T-helper 2 cell treated with Interferon-gamma antibody and Interleukin-4, amounts not matched to agents 100 ng/mL and 5 ng/mL, for 36 hours (primary cell): ENCODE data around the gene SEMA3E. TPM values are rescaled to one million over a fixed set of nuclear protein-coding genes. Genes with fewer than 3 reads are reported as not detected.

Experiments
- intact Hi-C: fragments of 100-400 bp; cut with micrococcal nuclease; formaldehyde crosslinking; loops from one replicate; pipeline ENCODE4 v1.15.1; 2023
- total RNA-seq: library from RNA; stranded (reverse); gene quantifications from 2 replicates; pipeline ENCODE4 v1.2.3, GENCODE V29; 2022

The SEMA3E gene
- total RNA-seq, 1 donor from 2014 or later: not detected

DNA sequence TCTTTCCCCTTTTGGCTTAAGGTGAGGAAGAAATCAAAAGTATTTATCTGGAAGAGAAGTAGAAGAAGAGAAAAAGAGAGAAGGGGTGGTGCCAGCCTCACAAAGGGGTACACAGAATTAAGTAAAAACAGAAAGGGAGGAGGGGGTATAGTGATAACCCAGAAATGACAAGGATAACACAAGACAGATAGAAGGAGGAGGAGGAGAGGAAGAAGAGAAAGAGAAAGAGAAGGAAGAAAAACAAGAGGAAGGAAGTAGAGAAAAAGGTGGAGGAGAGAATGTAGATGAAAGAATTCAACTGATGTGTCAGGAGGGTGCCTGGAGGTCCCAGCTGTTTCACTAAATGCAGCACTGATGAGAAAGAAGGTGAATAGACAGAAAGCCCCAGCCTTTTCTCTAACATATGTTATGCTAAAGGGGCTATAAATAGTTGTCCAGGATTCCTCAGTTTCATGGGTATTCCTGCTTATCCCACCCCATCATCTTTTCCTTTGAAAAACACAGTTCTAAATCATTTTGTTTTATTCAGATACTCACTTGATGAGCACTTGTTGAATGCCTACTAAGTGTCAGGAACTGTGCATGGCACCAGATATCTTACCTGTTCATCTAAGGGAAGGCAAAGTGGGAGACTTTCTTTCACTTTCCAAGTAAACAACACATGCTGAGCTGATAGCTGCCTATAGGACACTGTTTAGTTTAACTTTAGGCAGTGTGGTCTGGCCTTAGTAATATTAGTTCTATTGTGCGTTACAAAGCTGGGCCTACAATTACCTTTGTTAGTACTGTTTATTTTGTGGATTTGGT lies 8.0 kb downstream of the SEMA3E start:
- intact Hi-C loops: no loop called here

GRCh38 chr7:83640240-83640639 lies 8.7 kb downstream of the SEMA3E start:
- intact Hi-C loops: no loop called here

DNA sequence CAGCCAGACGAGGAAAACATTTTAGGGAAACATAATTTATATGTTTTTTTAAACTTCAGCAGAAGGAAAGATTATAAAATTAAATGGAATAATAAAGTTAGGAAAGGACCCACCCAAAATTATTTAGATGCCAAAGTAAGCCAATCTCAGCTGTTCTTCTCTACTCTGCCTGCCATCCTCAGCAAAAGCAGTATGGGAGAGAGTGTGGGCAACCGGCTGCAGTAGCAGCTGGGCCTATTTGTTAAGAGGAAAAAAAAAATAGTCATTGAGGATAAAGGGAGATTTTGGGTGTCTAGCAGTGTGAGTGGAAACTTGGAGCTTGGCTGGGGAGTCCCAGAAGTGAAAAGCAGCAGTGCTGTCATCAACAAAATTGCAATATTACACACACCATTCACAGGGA lies 15.4 kb downstream of the SEMA3E start:
- intact Hi-C loops: no loop called here

DNA sequence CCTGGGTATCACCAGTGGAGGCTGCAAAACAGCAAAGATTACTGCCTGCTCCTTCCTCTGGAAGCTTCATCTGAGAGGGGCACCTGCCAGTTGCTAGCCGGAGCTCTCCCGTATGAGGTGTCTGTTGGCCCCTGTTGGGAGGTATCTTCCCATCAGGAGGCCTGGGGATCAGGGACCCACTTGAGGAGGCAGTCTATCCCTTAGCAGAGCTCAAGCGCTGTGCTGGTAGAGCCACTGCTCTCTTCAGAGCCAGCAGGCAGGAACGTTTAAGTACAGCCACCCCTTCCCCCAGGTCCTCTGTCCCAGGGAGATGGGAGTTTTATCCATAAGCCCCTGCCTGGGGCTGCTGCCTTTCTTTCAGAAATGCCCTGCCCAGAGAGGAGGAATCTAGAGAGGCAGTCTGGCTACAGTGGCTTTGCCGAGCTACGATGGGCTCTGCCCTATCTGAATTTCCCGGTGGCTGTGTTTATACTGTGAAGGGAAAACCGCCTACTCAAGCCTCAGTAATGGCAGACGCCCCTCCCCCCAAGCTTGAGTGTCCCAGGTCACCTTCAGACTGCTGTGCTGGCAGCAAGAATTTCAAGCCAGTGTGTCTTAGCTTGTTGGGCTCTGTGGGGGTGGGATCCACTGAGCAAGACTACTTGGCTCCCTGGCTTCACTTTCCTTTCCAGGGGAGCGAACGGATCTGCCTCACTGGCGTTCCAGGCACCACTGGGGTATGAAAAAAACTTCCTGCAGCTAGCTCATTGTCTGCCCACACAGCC lies 19.6 kb downstream of the SEMA3E start:
- intact Hi-C loops: no loop called here

DNA sequence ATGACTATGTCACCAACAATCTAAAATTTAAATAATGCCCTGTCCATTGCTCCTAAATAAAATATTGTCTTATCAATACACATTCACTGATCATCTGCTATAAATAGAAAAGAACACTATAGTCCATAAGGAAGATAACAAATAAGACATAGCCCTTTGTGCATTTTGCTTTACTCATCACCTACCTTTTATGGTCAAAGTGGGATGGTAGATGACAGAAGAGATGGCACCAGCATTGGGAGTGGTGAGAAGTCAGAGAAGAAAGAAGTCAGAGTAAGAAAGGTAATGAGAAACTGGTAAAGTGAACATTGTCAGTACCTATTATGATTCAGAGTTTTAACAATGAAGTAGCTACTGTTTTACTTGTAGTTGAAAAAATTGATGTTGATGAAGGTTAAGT lies 31.1 kb downstream of the SEMA3E start:
- intact Hi-C loops: no loop called here

GRCh38 chr7:83614112-83614511 lies 34.8 kb downstream of the SEMA3E start:
- intact Hi-C loops: no loop called here

DNA sequence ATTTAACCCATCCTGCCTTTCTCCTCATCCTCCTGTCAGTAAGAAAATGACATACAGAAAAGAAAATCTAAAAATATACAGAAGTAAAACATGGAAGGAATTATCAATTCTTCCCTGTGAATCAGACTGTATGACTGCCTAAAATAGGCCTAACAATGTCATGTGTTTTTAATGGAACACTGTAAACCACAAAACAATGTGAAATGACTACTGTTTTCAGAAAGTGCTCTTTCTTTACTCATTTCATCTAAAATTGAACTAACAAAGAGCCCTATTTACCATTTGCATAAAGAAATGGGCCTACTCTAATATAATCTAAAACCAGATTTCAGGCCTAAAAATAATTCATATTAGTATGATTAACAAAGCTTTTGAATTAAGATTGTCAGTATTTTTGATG lies 35.7 kb downstream of the SEMA3E start:
- intact Hi-C loops: no loop called here

DNA sequence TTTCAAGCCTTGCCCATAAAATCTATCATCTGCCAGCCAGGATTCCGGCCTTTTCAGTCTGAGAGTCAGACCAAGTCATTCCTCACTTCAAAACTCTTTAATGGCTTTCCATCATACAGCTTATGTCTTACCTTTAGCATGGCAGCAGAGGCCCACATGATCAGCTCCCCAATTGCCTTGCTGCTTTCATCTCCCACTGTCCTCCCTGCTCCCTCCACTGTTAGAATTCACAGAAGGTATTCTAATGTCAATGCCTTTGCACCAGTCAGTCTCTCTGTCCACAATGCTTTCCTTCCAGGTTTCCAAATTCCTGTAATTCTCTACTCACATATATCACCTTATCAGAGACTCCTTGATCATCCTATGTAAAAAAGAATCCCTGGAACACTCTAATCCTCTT lies 37.2 kb downstream of the SEMA3E start:
- intact Hi-C loops: no loop called here

DNA sequence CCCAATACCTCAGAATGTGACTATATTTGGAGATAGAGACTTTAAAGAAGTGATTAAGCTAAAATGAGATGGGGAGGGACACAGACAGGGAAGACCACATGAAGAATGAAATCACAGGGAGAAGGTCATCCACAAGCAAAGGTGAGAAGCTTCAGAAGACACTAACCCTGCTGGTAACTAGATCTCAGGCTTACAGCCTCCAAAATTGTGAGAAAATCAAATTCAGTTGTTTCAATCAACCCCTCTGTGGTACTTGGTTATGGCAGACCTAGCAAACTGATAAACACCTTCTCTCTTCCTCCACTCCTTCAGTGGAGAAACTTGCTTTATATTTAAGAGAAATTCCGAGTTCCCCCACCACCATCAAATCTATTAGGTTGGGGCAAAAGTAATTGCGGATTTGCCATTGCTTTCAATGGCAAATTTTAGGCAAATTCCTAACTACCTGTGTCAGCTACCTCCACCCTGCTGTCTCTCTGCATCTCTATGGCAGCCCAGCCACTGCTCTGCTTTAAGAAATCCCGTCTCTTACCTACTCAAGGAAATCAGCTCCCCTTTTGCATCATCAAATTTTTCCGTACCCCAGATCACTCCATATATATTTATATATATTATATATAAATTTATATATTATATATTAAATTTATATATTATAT lies 38.2 kb downstream of the SEMA3E start:
- intact Hi-C loops: no loop called here

- intact Hi-C loops: no loop called here
Observed at GRCh38 chr7:83608716-83609115, 40.2 kb downstream of the SEMA3E start.

DNA sequence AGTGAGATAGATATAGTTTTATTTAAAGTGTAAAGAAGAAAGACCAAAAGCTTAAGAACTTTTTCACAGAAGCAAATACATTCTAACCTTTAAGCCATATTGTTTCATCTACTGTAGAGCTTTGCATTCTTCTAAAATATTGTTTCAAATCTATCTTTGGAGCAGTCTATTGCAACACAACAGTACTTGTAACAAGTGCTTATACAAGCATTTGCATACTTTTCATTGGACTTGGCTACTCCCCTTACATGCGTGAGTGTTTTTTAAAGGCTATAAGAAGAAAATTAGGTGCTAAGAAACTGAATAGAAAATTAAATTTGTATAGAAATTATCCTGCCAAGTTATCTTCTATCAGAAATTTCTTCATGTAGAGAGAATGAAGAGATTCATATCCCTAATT lies 45.3 kb downstream of the SEMA3E start:
- intact Hi-C loops: no loop called here

DNA sequence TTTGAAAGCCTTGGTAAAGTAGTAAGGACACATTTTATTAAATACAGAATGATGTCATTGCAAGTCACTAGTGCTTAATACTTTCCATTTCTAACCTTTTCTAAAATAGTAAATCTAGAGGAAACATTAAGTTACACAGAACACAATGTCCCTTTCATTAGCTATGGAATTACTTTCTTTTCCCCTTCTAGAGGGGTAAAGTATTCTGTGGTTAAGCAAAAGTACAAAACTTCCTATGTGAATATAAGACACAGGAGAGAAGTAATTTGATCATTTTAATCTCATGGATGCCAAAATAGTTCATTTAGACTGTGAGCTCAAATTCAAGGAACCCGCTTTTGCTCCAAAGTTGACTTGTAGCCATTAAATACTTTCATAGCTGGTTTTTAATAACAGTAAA lies 49.8 kb downstream of the SEMA3E start:
- intact Hi-C loops: no loop called here

- intact Hi-C loops: no loop called here
Observed at GRCh38 chr7:83593921-83594475, 54.9 kb downstream of the SEMA3E start.

DNA sequence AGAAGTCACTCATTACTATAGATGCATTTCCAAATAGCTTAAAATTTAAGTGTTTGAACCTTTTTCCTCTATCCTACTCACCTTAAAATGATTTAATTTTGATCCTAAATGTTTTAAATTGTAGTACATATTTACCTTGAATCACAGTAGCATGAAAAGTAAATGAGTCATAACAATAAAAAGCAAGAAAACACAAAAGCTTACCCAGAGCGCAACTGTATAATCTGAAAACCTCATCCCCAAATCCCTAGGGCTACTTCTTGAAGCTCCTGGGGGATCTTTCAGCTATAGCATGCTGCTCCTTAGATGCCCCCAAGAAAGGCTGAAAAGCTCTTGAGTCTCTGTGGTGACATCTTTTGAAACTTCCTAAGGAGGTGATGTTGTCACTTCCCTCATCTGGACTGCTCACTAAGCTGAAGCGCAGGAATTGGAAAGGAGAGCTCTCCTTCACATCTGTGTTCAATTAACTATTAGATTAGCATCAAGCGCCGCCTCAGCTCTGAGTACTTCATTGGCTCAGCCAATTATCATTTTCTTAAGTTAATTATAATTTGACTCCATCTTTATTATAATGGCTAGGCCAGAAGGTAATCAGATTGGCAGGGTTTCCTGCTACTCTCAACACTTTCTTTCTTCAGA lies 60.2 kb downstream of the SEMA3E start:
- intact Hi-C loops: no loop called here

DNA sequence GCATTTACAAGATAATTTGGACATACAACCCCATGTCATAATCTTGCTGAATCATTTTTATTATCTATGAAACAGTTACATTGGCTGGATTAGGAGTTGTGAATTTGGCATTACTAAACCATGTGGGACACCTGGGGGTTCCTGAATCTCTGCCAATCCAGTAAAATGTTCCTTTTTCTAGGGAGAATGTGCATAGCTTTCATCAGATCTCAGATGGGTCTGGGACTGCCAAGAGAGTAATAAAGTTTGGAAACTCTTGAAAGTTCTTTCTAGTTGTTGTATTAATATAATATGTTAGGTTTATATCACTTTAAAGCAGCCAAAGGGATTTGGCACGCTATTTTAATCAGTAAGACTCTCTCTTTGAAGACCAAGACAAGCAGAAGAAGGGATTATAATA lies 62.7 kb downstream of the SEMA3E start:
- intact Hi-C loops: no loop called here

GRCh38 chr7:83581667-83582435 lies 67.1 kb downstream of the SEMA3E start:
- intact Hi-C loops: no loop called here

DNA sequence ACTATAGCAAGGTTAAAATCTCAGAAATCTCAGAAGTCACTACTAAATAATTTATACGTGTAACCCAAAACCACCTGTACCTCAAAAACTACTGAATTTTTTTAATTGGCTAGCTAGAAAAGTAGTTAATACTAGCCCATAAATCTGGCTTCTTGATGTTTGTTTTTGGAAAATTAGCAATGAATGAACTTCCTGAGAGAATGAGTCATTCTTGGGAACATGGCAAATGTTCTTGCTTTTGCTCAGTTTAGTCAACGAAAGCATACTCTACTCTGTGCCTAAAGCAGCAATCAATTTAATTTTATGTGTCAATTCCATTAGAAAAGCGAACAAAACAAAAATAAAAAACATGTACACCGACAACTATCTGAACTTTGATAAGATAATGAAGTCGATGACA lies 69.2 kb downstream of the SEMA3E start:
- intact Hi-C loops: no loop called here

- intact Hi-C loops: no loop called here
Observed at GRCh38 chr7:83575436-83575835, 73.5 kb downstream of the SEMA3E start.

- intact Hi-C loops: no loop called here
Observed at GRCh38 chr7:83574616-83575015, 74.3 kb downstream of the SEMA3E start.

- intact Hi-C loops: no loop called here
Observed at GRCh38 chr7:83562960-83563359, 86.0 kb downstream of the SEMA3E start.

GRCh38 chr7:83562289-83562688 lies 86.7 kb downstream of the SEMA3E start:
- intact Hi-C loops: no loop called here
